DND-41 (cell line): Measurements from ENCODE around the gene KRTAP6-3.

Source experiments
- ATAC-seq: fragments of 200-7000 bp; cut with Tn5 transposase; 3 replicates; pipeline ENCODE4 v1.9.1; 2021; ENCODE audit warnings: low read depth; ENCODE audit not compliant: insufficient read depth
- DNase-seq: peaks from one replicate; pipeline ENCODE4 v3.0.0-alpha.2; 2020
- H2AFZ ChIP-seq: 2 replicates; pipeline ENCODE4 v1.6.0; 2012; ENCODE audit warnings: low read depth, low read length
- H3K27ac ChIP-seq: 2 replicates; pipeline ENCODE4 v1.5.1; 2012; ENCODE audit warnings: low read length, inconsistent platforms
- H3K27me3 ChIP-seq: fragments of 200-600 bp; sonication (generic); 2 replicates; pipeline ENCODE4 v1.6.0; 2012; ENCODE audit warnings: low read length, mild to moderate bottlenecking, inconsistent platforms; ENCODE audit not compliant: insufficient read depth, poor library complexity
- H3K36me3 ChIP-seq: 2 replicates; pipeline ENCODE4 v1.5.1; 2012; ENCODE audit warnings: low read length, inconsistent platforms; ENCODE audit not compliant: insufficient read depth
- H3K4me1 ChIP-seq: 2 replicates; pipeline ENCODE4 v1.5.1; 2012; ENCODE audit warnings: mild to moderate bottlenecking, low read length; ENCODE audit not compliant: insufficient read depth
- H3K4me2 ChIP-seq: 2 replicates; pipeline ENCODE4 v1.6.0; 2012; ENCODE audit warnings: mild to moderate bottlenecking, moderate library complexity, low read length, inconsistent platforms; ENCODE audit not compliant: insufficient read depth
- H3K4me3 ChIP-seq, 2 experiments: fragments of 200-600 bp in 1 of 2; shearing (Covaris generic) in 1 of 2; 2 replicates each; pipeline ENCODE4 v1.5.1; 2012 to 2016; ENCODE audit warnings: inconsistent platforms in 2 of 2, low read length in 2 of 2, mild to moderate bottlenecking in 2 of 2, low read depth in 1 of 2, moderate library complexity in 1 of 2
- H3K79me2 ChIP-seq: 2 replicates; pipeline ENCODE4 v1.6.0; 2012; ENCODE audit warnings: low read length, inconsistent platforms; ENCODE audit not compliant: insufficient read depth
- H3K9ac ChIP-seq: 2 replicates; pipeline ENCODE4 v1.6.0; 2012; ENCODE audit warnings: low read depth, mild to moderate bottlenecking, inconsistent platforms, low read length, moderate library complexity
- H3K9me3 ChIP-seq: 2 replicates; pipeline ENCODE4 v1.5.1; 2012; ENCODE audit warnings: low read length, moderate library complexity, mild to moderate bottlenecking, inconsistent platforms; ENCODE audit not compliant: insufficient read depth, severe bottlenecking
- H4K20me1 ChIP-seq: 2 replicates; pipeline ENCODE4 v1.6.0; 2012; ENCODE audit warnings: low read length; ENCODE audit not compliant: insufficient read depth
- CTCF ChIP-seq: IDR thresholded peaks from 2 replicates; pipeline ENCODE4 v1.5.1; 2012; ENCODE audit warnings: borderline replicate concordance, low read length, moderate library complexity, mild to moderate bottlenecking; ENCODE audit not compliant: poor library complexity, severe bottlenecking; ENCODE audit errors: extremely low read depth
- EZH2 ChIP-seq: IDR thresholded peaks from 3 replicates; pipeline ENCODE4 v1.6.1; 2012; ENCODE audit warnings: borderline replicate concordance, low read depth, mild to moderate bottlenecking, moderate library complexity, low read length, inconsistent platforms; ENCODE audit not compliant: severe bottlenecking

The KRTAP6-3 gene

GRCh38 chr21:30625449-30626165 lies 33.4 kb downstream of the KRTAP6-3 start:
- no peaks in the 10 kb centered on the region for H3K4me1 ChIP-seq
- no peaks in the 10 kb centered on the region for H4K20me1 ChIP-seq
- TF ChIP-seq CTCF: no peak
- H3K27me3 ChIP-seq: no peaks in the 10 kb centered on the region
- DNase-seq: no peak
- H3K4me3 ChIP-seq: no peak overlapping the region
- H2AFZ ChIP-seq: no peak overlapping the region
- ATAC-seq: no peak
- H3K4me2 ChIP-seq: no peak overlapping the region
- no peaks in the 10 kb centered on the region for H3K36me3 ChIP-seq
- no peaks in the 10 kb centered on the region for H3K79me2 ChIP-seq
- no peaks in the 10 kb centered on the region for H3K9me3 ChIP-seq
- H3K9ac ChIP-seq: no peak overlapping the region
- H3K27ac ChIP-seq: no peak overlapping the region

GRCh38 chr21:30628109-30628508 lies 35.9 kb downstream of the KRTAP6-3 start:
- Histone ChIP-seq H3K4me1 (no peaks in the 10 kb centered on the region), H3K27me3 (no peaks in the 10 kb centered on the region), H3K9ac (no peak overlapping the region), H3K9me3 (no peaks in the 10 kb centered on the region), H3K79me2 (no peaks in the 10 kb centered on the region), H2AFZ (no peak overlapping the region), H3K27ac (no peak overlapping the region), H3K4me2 (no peak overlapping the region), H4K20me1 (no peaks in the 10 kb centered on the region), H3K4me3 (no peak overlapping the region), H3K36me3 (no peaks in the 10 kb centered on the region)
- TF ChIP-seq EZH2 (no peak), CTCF (no peak)
- no peak for DNase-seq
- ATAC-seq: no peak

- Histone ChIP-seq H4K20me1 (no peaks in the 10 kb centered on the region), H3K79me2 (no peaks in the 10 kb centered on the region), H3K27me3 (no peaks in the 10 kb centered on the region), H2AFZ (no peak overlapping the region), H3K36me3 (no peaks in the 10 kb centered on the region), H3K4me1 (no peaks in the 10 kb centered on the region), H3K9ac (no peak overlapping the region), H3K4me2 (no peak overlapping the region), H3K27ac (no peak overlapping the region), H3K4me3 (no peak overlapping the region), H3K9me3 (no peaks in the 10 kb centered on the region)
- no peak for DNase-seq
- no peak for TF ChIP-seq CTCF
- no peak for TF ChIP-seq EZH2
- no peak for ATAC-seq
Observed at GRCh38 chr21:30629200-30629599, 37.0 kb downstream of the KRTAP6-3 start.

- Histone ChIP-seq H3K27me3 (no peaks in the 10 kb centered on the region), H3K27ac (no peak within 1 kb of the TSS), H3K4me2 (no peak within 1 kb of the TSS), H3K9ac (no peak within 1 kb of the TSS), H3K36me3 (no peaks in the 10 kb centered on the region), H3K79me2 (no peaks in the 10 kb centered on the region), H4K20me1 (no peaks in the 10 kb centered on the region), H3K4me3 (no peak within 1 kb of the TSS), H2AFZ (no peak within 1 kb of the TSS), H3K4me1 (no peaks in the 10 kb centered on the region), H3K9me3 (no peaks in the 10 kb centered on the region)
- ATAC-seq (no peak), DNase-seq (no peak)
- TF ChIP-seq CTCF (no peak), EZH2 (no peak)
Observed at GRCh38 chr21:30634906-30635305, 42.7 kb downstream of the KRTAP6-3 start, which contains the start of gene KRTAP20-2. KRTAP20-2 (plus strand) TSS chr21:30635206; CDS start chr21:30635264, 58 bp downstream.
